Activated T-helper 1 cell treated with anti-CD3 and anti-CD28 coated beads, Interleukin-12 subunit alpha, Interleukin-12 subunit beta, Interleukin-2, Interleukin-4 antibody, amounts not matched to agents 30 ng/mL and 10 ng/mL and 1 ng/mL, durations not matched to agents 14 hours and 24 hours and 36 hours (primary cell): ENCODE measurements around the gene EXOC4. TPM values are rescaled to one million over a fixed set of nuclear protein-coding genes. Genes with fewer than 3 reads are reported as not detected.

ENCODE experiments used
- DNase-seq: peaks from one replicate; pipeline ENCODE4 v3.0.0; 2021; ENCODE audit warnings: low spot score
- H3K27ac Mint-ChIP-seq: one replicate; pipeline ENCODE4 v1.8.0; 2021; ENCODE audit warnings: mild to moderate bottlenecking, mixed read lengths
- H3K27me3 Mint-ChIP-seq: one replicate; pipeline ENCODE4 v1.8.0; 2022; ENCODE audit warnings: mild to moderate bottlenecking, moderate library complexity, mixed read lengths; ENCODE audit not compliant: insufficient read depth
- H3K36me3 Mint-ChIP-seq: one replicate; pipeline ENCODE4 v1.8.0; 2021; ENCODE audit warnings: low read depth, mixed read lengths
- H3K4me1 Mint-ChIP-seq: one replicate; pipeline ENCODE4 v1.8.0; 2021; ENCODE audit warnings: low read depth, mixed read lengths
- H3K4me3 Mint-ChIP-seq: one replicate; pipeline ENCODE4 v1.8.0; 2021; ENCODE audit warnings: mild to moderate bottlenecking, moderate library complexity, mixed read lengths
- H3K9me3 Mint-ChIP-seq: one replicate; pipeline ENCODE4 v1.8.0; 2021; ENCODE audit warnings: mixed read lengths
- intact Hi-C: fragments of 100-400 bp; cut with micrococcal nuclease; formaldehyde crosslinking; loops from one replicate; pipeline ENCODE4 v1.15.1; 2024
- total RNA-seq: library from RNA; stranded (reverse); gene quantifications from 2 replicates; pipeline ENCODE4 v1.2.3, GENCODE V29; 2022

The EXOC4 gene
- total RNA-seq, 1 donor from 2014 or later = 58.6 TPM

GRCh38 chr7:134016942-134017303, 764.0 kb downstream of the EXOC4 start:
- Mint-ChIP-seq H3K36me3 (no peaks in the 10 kb centered on the region), H3K4me1 (no peaks in the 10 kb centered on the region), H3K27ac (no peak overlapping the region), H3K9me3 (no peaks in the 10 kb centered on the region), H3K4me3 (no peak overlapping the region), H3K27me3 (no peaks in the 10 kb centered on the region)
- intact Hi-C loops = loop anchor here (5.0 kb wide), 1 partner anchor 580 kb away; no protein-coding TSS in a partner anchor
- no peak for DNase-seq

GRCh38 chr7:134018306-134018705, 765.4 kb downstream of the EXOC4 start:
- no peaks in the 10 kb centered on the region for H3K4me1 Mint-ChIP-seq
- intact Hi-C loops = loop anchor here (5.0 kb wide), 1 partner anchor 579 kb away; no protein-coding TSS in a partner anchor
- H3K4me3 Mint-ChIP-seq = no peak overlapping the region
- no peaks in the 10 kb centered on the region for H3K9me3 Mint-ChIP-seq
- DNase-seq = no peak
- H3K27me3 Mint-ChIP-seq = no peaks in the 10 kb centered on the region
- H3K36me3 Mint-ChIP-seq = no peaks in the 10 kb centered on the region
- no peak overlapping the region for H3K27ac Mint-ChIP-seq

- no peak overlapping the region for H3K4me3 Mint-ChIP-seq
- no peak overlapping the region for H3K27ac Mint-ChIP-seq
- H3K27me3 Mint-ChIP-seq = no peaks in the 10 kb centered on the region
- H3K36me3 Mint-ChIP-seq = no peaks in the 10 kb centered on the region
- no peak for DNase-seq
- no peaks in the 10 kb centered on the region for H3K4me1 Mint-ChIP-seq
- no peaks in the 10 kb centered on the region for H3K9me3 Mint-ChIP-seq
- intact Hi-C loops = loop anchor here (5.0 kb wide), 1 partner anchor 578 kb away; no protein-coding TSS in a partner anchor
Measured at GRCh38 chr7:134019251-134019650, 766.4 kb downstream of the EXOC4 start.

DNA sequence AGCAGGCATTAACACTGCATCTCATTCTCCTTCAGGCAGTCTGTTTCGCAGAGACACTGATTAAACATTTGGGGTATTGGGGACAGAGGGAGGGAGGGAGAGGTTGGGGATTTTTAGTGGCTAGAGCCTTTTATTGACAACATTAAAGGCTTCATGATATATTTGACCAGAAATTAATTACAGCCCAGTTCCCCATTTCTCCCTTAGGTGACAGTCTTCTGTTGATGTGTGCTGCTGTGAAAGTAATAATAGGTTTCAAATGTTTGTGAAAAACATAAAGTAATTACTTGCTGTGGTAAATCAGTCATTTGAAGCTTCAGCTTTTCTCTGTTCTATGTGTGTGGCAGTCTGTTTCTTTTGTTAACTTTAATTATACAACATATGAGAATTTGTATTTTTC, 769.0 kb downstream of the EXOC4 start:
- no peaks in the 10 kb centered on the region for H3K4me1 Mint-ChIP-seq
- no peak overlapping the region for H3K4me3 Mint-ChIP-seq
- no peaks in the 10 kb centered on the region for H3K36me3 Mint-ChIP-seq
- no peaks in the 10 kb centered on the region for H3K9me3 Mint-ChIP-seq
- intact Hi-C loops = no loop called here
- DNase-seq = no peak
- no peak overlapping the region for H3K27ac Mint-ChIP-seq
- H3K27me3 Mint-ChIP-seq = no peaks in the 10 kb centered on the region

- Mint-ChIP-seq H3K27me3 (no peaks in the 10 kb centered on the region), H3K36me3 (no peaks in the 10 kb centered on the region), H3K4me3 (no peak overlapping the region), H3K27ac (no peak overlapping the region), H3K9me3 (no peaks in the 10 kb centered on the region), H3K4me1 (no peaks in the 10 kb centered on the region)
- no peak for DNase-seq
- intact Hi-C loops = no loop called here
Measured at GRCh38 chr7:134022286-134022911, 769.5 kb downstream of the EXOC4 start.

GRCh38 chr7:134024739-134025138, 771.9 kb downstream of the EXOC4 start:
- H3K36me3 Mint-ChIP-seq = no peaks in the 10 kb centered on the region
- no peaks in the 10 kb centered on the region for H3K27me3 Mint-ChIP-seq
- DNase-seq = no peak
- H3K4me1 Mint-ChIP-seq = no peaks in the 10 kb centered on the region
- no peaks in the 10 kb centered on the region for H3K9me3 Mint-ChIP-seq
- intact Hi-C loops = no loop called here
- H3K4me3 Mint-ChIP-seq = no peak overlapping the region
- H3K27ac Mint-ChIP-seq = no peak overlapping the region

DNA sequence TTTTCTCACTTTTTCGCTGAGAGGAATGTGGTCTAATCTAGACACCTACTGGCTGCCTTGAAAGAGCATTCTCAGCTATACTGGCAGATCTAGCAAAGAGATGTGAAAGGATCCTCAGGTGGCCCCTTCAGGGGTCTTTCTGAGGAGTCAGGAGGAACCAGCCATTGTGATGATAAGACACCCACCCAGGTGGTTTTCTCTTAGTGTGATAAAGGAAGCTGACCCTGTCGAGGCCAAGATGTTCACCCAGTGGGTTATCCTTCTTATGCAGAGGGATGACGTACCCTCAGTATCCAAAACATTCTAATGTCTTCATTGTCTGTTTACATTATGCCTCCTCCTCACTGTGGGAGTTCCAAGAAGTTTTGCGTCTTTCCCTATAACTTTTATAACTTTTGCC, 776.0 kb downstream of the EXOC4 start:
- H3K4me1 Mint-ChIP-seq = no peaks in the 10 kb centered on the region

GRCh38 chr7:134029743-134030142, 776.9 kb downstream of the EXOC4 start:
- Mint-ChIP-seq H3K9me3 (no peaks in the 10 kb centered on the region), H3K4me1 (no peaks in the 10 kb centered on the region), H3K27ac (no peak overlapping the region), H3K27me3 (no peaks in the 10 kb centered on the region), H3K4me3 (no peak overlapping the region), H3K36me3 (no peaks in the 10 kb centered on the region)
- DNase-seq = no peak
- intact Hi-C loops = no loop called here

More for the DNA sequence above, 776.0 kb downstream of the EXOC4 start:
- Mint-ChIP-seq H3K36me3 (no peaks in the 10 kb centered on the region), H3K27me3 (no peaks in the 10 kb centered on the region), H3K9me3 (no peaks in the 10 kb centered on the region), H3K4me3 (no peak overlapping the region), H3K27ac (no peak overlapping the region)
- intact Hi-C loops = no loop called here
- DNase-seq = no peak

GRCh38 chr7:134030460-134030865, 777.6 kb downstream of the EXOC4 start:
- Mint-ChIP-seq H3K9me3 (no peaks in the 10 kb centered on the region), H3K4me3 (no peak overlapping the region), H3K27me3 (no peaks in the 10 kb centered on the region), H3K36me3 (no peaks in the 10 kb centered on the region), H3K4me1 (no peaks in the 10 kb centered on the region), H3K27ac (no peak overlapping the region)
- intact Hi-C loops = no loop called here
- DNase-seq = no peak

DNA sequence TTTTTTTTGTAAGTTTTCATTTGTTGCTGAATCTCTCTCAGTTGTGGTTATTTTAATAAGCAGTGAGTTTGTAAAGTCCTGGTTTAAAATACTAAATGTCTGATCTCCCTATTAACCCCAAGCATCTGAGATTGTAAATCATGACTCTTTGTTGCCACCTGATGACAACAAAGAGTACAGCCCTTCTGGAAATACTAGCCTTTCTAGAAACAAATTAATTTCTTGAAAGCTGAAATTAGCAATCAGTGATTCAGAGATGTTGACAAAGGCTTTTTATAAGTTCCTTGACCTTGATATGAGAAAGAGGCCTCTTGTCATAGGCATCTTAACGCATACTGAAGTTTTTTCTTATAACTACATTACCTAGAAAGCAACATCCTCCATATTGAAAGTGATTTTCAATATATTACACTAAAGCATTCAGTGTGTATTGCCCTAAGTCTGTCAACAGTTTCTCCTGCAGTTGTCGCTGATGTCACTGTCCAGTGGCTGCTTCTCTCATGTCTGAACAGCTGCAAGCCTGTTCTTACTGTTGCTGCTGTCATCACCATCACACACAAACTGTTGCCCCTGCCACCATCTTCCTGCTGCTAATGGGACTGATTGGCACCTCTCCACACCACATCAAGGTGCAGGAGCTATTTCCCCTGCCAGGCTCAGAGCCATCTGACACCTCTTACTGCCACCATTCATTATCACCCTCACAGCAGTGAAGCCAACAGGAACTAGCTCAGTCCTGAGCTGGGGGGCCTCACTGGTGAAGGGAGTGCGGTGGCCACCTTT, 779.1 kb downstream of the EXOC4 start:
- Mint-ChIP-seq H3K4me3 (no peak overlapping the region), H3K27ac (no peak overlapping the region), H3K9me3 (no peaks in the 10 kb centered on the region), H3K27me3 (no peaks in the 10 kb centered on the region), H3K36me3 (no peaks in the 10 kb centered on the region), H3K4me1 (no peaks in the 10 kb centered on the region)
- no peak for DNase-seq
- intact Hi-C loops = no loop called here

- DNase-seq = no peak
- Mint-ChIP-seq H3K9me3 (no peaks in the 10 kb centered on the region), H3K4me3 (no peak overlapping the region), H3K27ac (no peak overlapping the region), H3K4me1 (no peaks in the 10 kb centered on the region), H3K36me3 (no peaks in the 10 kb centered on the region), H3K27me3 (no peaks in the 10 kb centered on the region)
- intact Hi-C loops = no loop called here
Measured at GRCh38 chr7:134034652-134035051, 781.8 kb downstream of the EXOC4 start.

DNA sequence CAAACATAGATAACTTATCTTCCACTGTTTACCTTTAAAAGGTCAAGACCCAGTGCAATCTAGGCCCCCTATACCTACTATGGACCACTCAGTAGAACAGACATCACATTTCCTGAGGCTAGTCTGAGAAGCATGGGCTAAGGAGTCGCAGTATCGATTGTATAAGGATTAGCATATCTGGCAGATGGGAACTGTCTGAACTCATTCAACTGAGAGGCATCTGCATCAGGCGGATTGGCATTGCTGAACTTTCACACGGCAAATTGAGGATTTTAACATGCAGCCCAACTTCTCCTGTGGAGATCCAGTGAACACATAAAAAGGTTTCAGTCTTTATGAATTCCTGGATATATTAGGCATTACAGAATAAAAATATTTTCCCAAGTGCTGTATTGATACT, 785.1 kb downstream of the EXOC4 start:
- H3K4me1 Mint-ChIP-seq = no peaks in the 10 kb centered on the region
- DNase-seq = no peak
- no peak overlapping the region for H3K27ac Mint-ChIP-seq
- no peaks in the 10 kb centered on the region for H3K27me3 Mint-ChIP-seq
- H3K36me3 Mint-ChIP-seq = no peaks in the 10 kb centered on the region
- intact Hi-C loops = no loop called here
- H3K9me3 Mint-ChIP-seq = no peaks in the 10 kb centered on the region
- H3K4me3 Mint-ChIP-seq = no peak overlapping the region

DNA sequence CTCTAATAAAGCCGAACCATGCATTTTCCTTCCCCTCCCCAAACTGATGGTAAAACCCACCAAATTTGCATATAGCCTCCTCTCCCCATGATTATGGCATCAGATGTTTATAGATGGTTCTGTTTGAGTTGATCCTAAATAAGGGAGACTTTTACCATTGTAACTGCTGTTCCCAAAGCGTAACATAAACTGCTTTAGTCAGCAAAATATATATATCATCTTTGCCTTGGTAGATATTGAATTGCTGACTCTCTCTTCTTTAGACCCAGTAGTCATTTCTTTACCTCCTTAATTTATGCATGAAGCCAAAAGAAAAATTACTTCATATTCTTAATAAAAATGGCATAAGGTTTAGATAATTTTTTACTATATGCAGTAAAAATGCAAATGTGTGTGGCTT, 788.1 kb downstream of the EXOC4 start:
- Mint-ChIP-seq H3K27me3 (no peaks in the 10 kb centered on the region), H3K4me3 (no peak overlapping the region), H3K36me3 (no peaks in the 10 kb centered on the region), H3K27ac (no peak overlapping the region), H3K4me1 (peaks cover 5% of the 10 kb centered on the region), H3K9me3 (no peaks in the 10 kb centered on the region)
- intact Hi-C loops = no loop called here
- DNase-seq = no peak
